HepG2 (cell line): ENCODE measurements around the gene SLC16A3. TPM values are rescaled to one million over a fixed set of nuclear protein-coding genes. Genes with fewer than 3 reads are reported as not detected.

Experiments
- ATAC-seq: fragments of 200-7000 bp; cut with Tn5 transposase; 3 replicates; pipeline ENCODE4 v1.9.1; 2020; ENCODE audit warnings: mild to moderate bottlenecking, moderate library complexity
- BruUV-seq: library from RNA; stranded (reverse); fragments of 400-500 nt; replicated peaks from 2 replicates; lab custom pipeline; 2021; lab: Mats Ljungman, UMichigan
- CTCF ChIA-PET: fragments of 300-600 bp; formaldehyde crosslinking; extraction: SDS; loops from one replicate; lab custom pipeline; 2021; ENCODE audit warnings: low total read pairs, inconsistent platforms, low intra/inter-chr PET ratio; lab: Yijun Ruan, JAX
- POLR2A ChIA-PET: fragments of 350-600 bp; sonication (Branson Sonifier 250); formaldehyde crosslinking; loops from one replicate; lab custom pipeline; 2020; ENCODE audit warnings: antibody characterized with exemption, inconsistent platforms; lab: Yijun Ruan, JAX
- DNase-seq: peaks from one replicate; pipeline ENCODE4 v3.0.0-alpha.2; 2015; ENCODE audit warnings: low spot score
- FAIRE-seq: peaks from 3 replicates; lab custom pipeline; 2011; peaks lifted over from hg19 to GRCh38; lab: Jason Lieb, UNC
- H2AFZ ChIP-seq: one replicate; pipeline ENCODE4 v1.6.1; 2011; ENCODE audit warnings: low read length, inconsistent platforms
- H3K27ac ChIP-seq: fragments of 300-600 bp; 3 replicates; pipeline ENCODE4 v1.8.0; 2011; ENCODE audit warnings: mixed run types, mild to moderate bottlenecking, mixed read lengths, low read length, inconsistent platforms; ENCODE audit not compliant: insufficient read depth; ENCODE audit errors: extremely low read length
- H3K27me3 ChIP-seq, 2 experiments: fragments of 200-600 bp in 1 of 2; 2 replicates in 1 of 2; 3 replicates in 1 of 2; pipeline versions ENCODE4 v1.6.0 to v1.8.0; 2011; ENCODE audit warnings: low read length in 2 of 2, mild to moderate bottlenecking in 2 of 2, moderate library complexity in 2 of 2, inconsistent platforms in 1 of 2; ENCODE audit not compliant: insufficient read depth in 2 of 2, control insufficient read depth in 1 of 2
- H3K36me3 ChIP-seq, 2 experiments: fragments of 200-600 bp in 1 of 2; replicated peaks in 1 of 2; 2 replicates in 1 of 2; 3 replicates in 1 of 2; pipeline versions ENCODE4 v1.5.1 to v1.8.0; 2011; ENCODE audit warnings: low read length in 2 of 2, inconsistent platforms in 1 of 2; ENCODE audit not compliant: insufficient read depth in 2 of 2, control insufficient read depth in 1 of 2
- H3K4me1 ChIP-seq: 2 replicates; pipeline ENCODE4 v1.5.1; 2012; ENCODE audit warnings: low read length, inconsistent platforms; ENCODE audit not compliant: insufficient read depth
- H3K4me2 ChIP-seq: 2 replicates; pipeline ENCODE4 v1.6.0; 2011; ENCODE audit warnings: low read depth, low read length, inconsistent platforms
- H3K4me3 ChIP-seq, 3 experiments: fragments of 200-600 bp in 1 of 3; sonication (generic), shearing (Covaris generic) in 1 of 3; replicated peaks in 1 of 3; 2 replicates each; pipeline ENCODE4 v1.5.1; 2011 to 2016; ENCODE audit warnings: low read length in 3 of 3, inconsistent platforms in 2 of 3, low read depth in 2 of 3, mild to moderate bottlenecking in 2 of 3, control low read depth in 1 of 3, mixed read lengths in 1 of 3; ENCODE audit not compliant: insufficient read depth in 1 of 3
- H3K79me2 ChIP-seq: one replicate; pipeline ENCODE4 v1.6.1; 2011; ENCODE audit warnings: low read length, inconsistent platforms; ENCODE audit not compliant: insufficient read depth
- H3K9ac ChIP-seq: 2 replicates; pipeline ENCODE4 v1.6.0; 2011; ENCODE audit warnings: mild to moderate bottlenecking, low read depth, low read length, inconsistent platforms; ENCODE audit not compliant: insufficient read depth
- H3K9me3 ChIP-seq: 2 replicates; pipeline ENCODE4 v1.5.1; 2012; ENCODE audit warnings: mild to moderate bottlenecking, low read length
- H4K20me1 ChIP-seq: 2 replicates; pipeline ENCODE4 v1.6.0; 2011; ENCODE audit warnings: inconsistent platforms, mild to moderate bottlenecking, low read length, moderate library complexity; ENCODE audit not compliant: insufficient read depth
- AKAP8 ChIP-seq: sonication (generic); formaldehyde crosslinking; IDR thresholded peaks from 2 replicates; pipeline ENCODE4 v1.5.1; 2020; ENCODE audit warnings: mild to moderate bottlenecking, missing genetic modification reagents
- ARID2 ChIP-seq: sonication (generic); formaldehyde crosslinking; IDR thresholded peaks from 2 replicates; pipeline ENCODE4 v1.8.1; 2022; ENCODE audit warnings: mild to moderate bottlenecking, missing genetic modification reagents, borderline replicate concordance
- ASH2L ChIP-seq: fragments of 300-600, 200-600 bp; sonication (generic); IDR thresholded peaks from 2 replicates; pipeline ENCODE4 v1.7.0; 2017; ENCODE audit warnings: low read depth, mild to moderate bottlenecking, moderate library complexity, mixed read lengths, low read length; ENCODE audit not compliant: insufficient read length
- FLYWCH1 ChIP-seq: sonication (generic); formaldehyde crosslinking; IDR thresholded peaks from 2 replicates; pipeline ENCODE4 v1.8.1; 2023; ENCODE audit warnings: mild to moderate bottlenecking, missing genetic modification reagents
- HNRNPK ChIP-seq: fragments of 200-400 bp; formaldehyde crosslinking; IDR thresholded peaks from 2 replicates; pipeline ENCODE4 v1.6.1; 2018; ENCODE audit warnings: low read length, low read depth, moderate library complexity, mild to moderate bottlenecking; ENCODE audit not compliant: poor library complexity, severe bottlenecking
- IRX3 ChIP-seq: sonication (generic); formaldehyde crosslinking; IDR thresholded peaks from 2 replicates; pipeline ENCODE4 v1.8.1; 2023; ENCODE audit warnings: mild to moderate bottlenecking, low read depth, missing genetic modification reagents, borderline replicate concordance
- KDM4B ChIP-seq: sonication (generic); formaldehyde crosslinking; IDR thresholded peaks from 2 replicates; pipeline ENCODE4 v1.4.0; 2020; ENCODE audit warnings: missing genetic modification reagents
- RBFOX2 ChIP-seq: fragments of 200-400 bp; formaldehyde crosslinking; IDR thresholded peaks from 2 replicates; pipeline ENCODE4 v1.6.1; 2017; ENCODE audit warnings: low read depth, mild to moderate bottlenecking, low read length
- RCOR2 ChIP-seq: IDR thresholded peaks from 2 replicates; pipeline ENCODE4 v1.6.1; 2016; ENCODE audit warnings: missing biosample characterization, missing genetic modification reagents
- SMYD3 ChIP-seq: sonication (generic); formaldehyde crosslinking; IDR thresholded peaks from 2 replicates; pipeline ENCODE4 v1.8.1; 2023; ENCODE audit warnings: mild to moderate bottlenecking, missing genetic modification reagents
- TARDBP ChIP-seq: sonication (generic); formaldehyde crosslinking; IDR thresholded peaks from 2 replicates; pipeline ENCODE4 v1.8.0; 2022; ENCODE audit warnings: mild to moderate bottlenecking, missing genetic modification reagents
- TOPORS ChIP-seq: sonication (generic); formaldehyde crosslinking; IDR thresholded peaks from 2 replicates; pipeline ENCODE4 v1.8.0; 2023; ENCODE audit warnings: mild to moderate bottlenecking, missing genetic modification reagents
- ZC3H13 ChIP-seq: sonication (generic); formaldehyde crosslinking; IDR thresholded peaks from 2 replicates; pipeline ENCODE4 v1.8.1; 2023; ENCODE audit warnings: mild to moderate bottlenecking, missing genetic modification reagents, moderate library complexity
- ZNF354B ChIP-seq: sonication (generic); formaldehyde crosslinking; IDR thresholded peaks from 2 replicates; pipeline ENCODE4 v1.8.0; 2022; ENCODE audit warnings: mild to moderate bottlenecking, missing genetic modification reagents
- ZNF484 ChIP-seq: sonication (generic); formaldehyde crosslinking; IDR thresholded peaks from 2 replicates; pipeline ENCODE4 v1.5.1; 2020; ENCODE audit warnings: mild to moderate bottlenecking, low read depth, missing genetic modification reagents, borderline replicate concordance
- ZNF549 ChIP-seq: sonication (generic); formaldehyde crosslinking; IDR thresholded peaks from 2 replicates; pipeline ENCODE4 v1.5.0; 2020; ENCODE audit warnings: missing genetic modification reagents
- ZNF562 ChIP-seq: sonication (generic); formaldehyde crosslinking; IDR thresholded peaks from 2 replicates; pipeline ENCODE4 v1.8.0; 2022; ENCODE audit warnings: missing genetic modification reagents, borderline replicate concordance
- ZNF572 ChIP-seq: sonication (generic); formaldehyde crosslinking; IDR thresholded peaks from 2 replicates; pipeline ENCODE4 v1.5.1; 2020; ENCODE audit warnings: mild to moderate bottlenecking, missing genetic modification reagents
- WGBS: methylation state at CpG from one replicate; pipeline ENCODE4 v1.1.6; 2017; ENCODE audit warnings: low lambda C conversion rate; 5-methylcytosine and 5-hydroxymethylcytosine counted together
- in situ Hi-C: cut with HindIII; loops from 2 replicates; pipeline ENCODE4 v1.10.0; 2017; ENCODE audit warnings: low pct_unique_long_range_greater_than_20kb; ENCODE audit not compliant: extremely low pct_ligation_motif_present
- intact Hi-C: fragments of 100-400 bp; cut with micrococcal nuclease; formaldehyde crosslinking; loops from one replicate; pipeline ENCODE4 v1.10.0; 2022; ENCODE audit not compliant: unreplicated experiment
- polyA plus RNA-seq, 8 experiments: library from polyadenylated mRNA; depleted of rRNA in 3 of 8; stranded (reverse) in 7 of 8; unstranded in 1 of 8; fragments of >200 nt; fragmentation: Illumina TruSeq in 4 of 8; extraction: Trizol in 4 of 8; gene quantifications; 2 replicates each; pipeline versions ENCODE4 v1.2.1 to v1.2.3, GENCODE V29; 2011 to 2016; ENCODE audit warnings: low read depth in 4 of 8, missing spikeins in 1 of 8, mixed read lengths in 1 of 8; ENCODE audit not compliant: insufficient read depth in 1 of 8
- total RNA-seq, 5 experiments: library from RNA; depleted of rRNA; stranded (reverse); fragments of >200 nt; fragmentation: Illumina TruSeq; extraction: Trizol; gene quantifications; 2 replicates each; pipeline ENCODE4 v1.2.3, GENCODE V29; 2016; ENCODE audit warnings: low read depth in 1 of 5
- TF ChIP-seq, protein P1 (sequence below): sonication (generic); formaldehyde crosslinking; IDR thresholded peaks from 2 replicates; pipeline ENCODE4 v1.5.1; 2020; ENCODE audit warnings: missing genetic modification reagents, mild to moderate bottlenecking, borderline replicate concordance
- TF ChIP-seq, protein P2 (sequence below), 2 experiments: sonication (generic) in 1 of 2; formaldehyde crosslinking in 1 of 2; IDR thresholded peaks; 2 replicates each; pipeline versions ENCODE4 v1.4.0 to v1.6.1; 2018 to 2020; ENCODE audit warnings: missing genetic modification reagents in 2 of 2, borderline replicate concordance in 1 of 2, low read depth in 1 of 2, mild to moderate bottlenecking in 1 of 2, missing biosample characterization in 1 of 2

The SLC16A3 gene
- total and polyA plus RNA-seq, 2 of the 13 experiments (the other 11 are each of a cell fraction or from before 2014, with no cell fraction given): 242 to 349 TPM

DNA sequence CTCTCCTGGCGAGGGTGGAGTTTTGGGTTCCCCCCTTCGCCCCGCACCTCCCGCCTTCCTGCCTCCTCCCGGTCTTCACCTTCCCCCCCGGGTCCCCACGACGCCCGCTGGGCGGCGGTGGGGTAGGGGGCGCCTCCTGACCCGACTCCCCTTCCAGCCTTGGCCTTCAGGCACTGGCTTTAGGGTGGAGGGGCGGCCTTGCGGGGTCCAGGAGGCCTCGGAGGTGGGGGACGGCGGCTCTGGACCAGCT, 2.4 kb downstream of the SLC16A3 start:
- H3K9ac ChIP-seq: peak overlapping the region; percentile 91
- ChIA-PET CTCF (interaction anchor here (1.9 kb wide), 1 partner anchor 26 kb away, joined by 6 read pairs; no protein-coding TSS in a partner anchor), POLR2A (interaction anchor here (1.1 to 5.0 kb wide), 15 partner anchors 10 to 194 kb away, joined by 3 to 117 read pairs (median 5); partner anchors contain the start of genes CCDC57, CD7, CSNK1D and DCXR)
- H2AFZ ChIP-seq: no peak overlapping the region
- peaks cover 75% of the 10 kb centered on the region for H3K4me1 ChIP-seq
- peak overlapping the region; percentile 87 for H3K4me2 ChIP-seq
- no peaks in the 10 kb centered on the region; a peak in 1 of 5 replicates for H3K27me3 ChIP-seq
- DNase-seq (no peak), ATAC-seq (peak; percentile 0), FAIRE-seq (no peak)
- in situ Hi-C loops: no loop called here
- peaks cover 16 to 18% of the 10 kb centered on the region in 2 experiments; a peak in 3 of 5 replicates for H3K36me3 ChIP-seq
- intact Hi-C loops: loop anchor here (2.0 to 10.0 kb wide), 2 partner anchors 14 to 126 kb away; no protein-coding TSS in a partner anchor
- peaks cover 67% of the 10 kb centered on the region for H4K20me1 ChIP-seq
- TF ChIP-seq ZNF354B (CRISPR knock-in tag) (0 out of 2 replicates have a peak, but pooled peaks have one; percentile 8), ZNF572 (CRISPR knock-in tag) (peak; percentile 88; the same call in 1 of the 2 replicates), ZC3H13 (CRISPR knock-in tag) (peak; percentile 15), ZNF484 (CRISPR knock-in tag) (peak; percentile 56; the same call in 1 of the 2 replicates), RBFOX2 (peak; percentile 84), AKAP8 (CRISPR knock-in tag) (no peak), TOPORS (CRISPR knock-in tag) (0 out of 2 replicates have a peak, but pooled peaks have one; percentile 6), KDM4B (CRISPR knock-in tag) (no peak), HNRNPK (peak; percentile 1), ASH2L (peak; percentile 16), TARDBP (CRISPR knock-in tag) (peak; percentile 4; the same call in 1 of the 2 replicates), IRX3 (peak; percentile 61; the same call in 1 of the 2 replicates), FLYWCH1 (no peak), SMYD3 (CRISPR knock-in tag) (peak; percentile 14; the same call in 1 of the 2 replicates), RCOR2 (CRISPR knock-in tag) (no peak), ARID2 (CRISPR knock-in tag) (peak; percentile 45; the same call in 1 of the 2 replicates), ZNF549 (CRISPR knock-in tag) (no peak), ZNF562 (CRISPR knock-in tag) (no peak)
- TF ChIP-seq, protein P1, sequence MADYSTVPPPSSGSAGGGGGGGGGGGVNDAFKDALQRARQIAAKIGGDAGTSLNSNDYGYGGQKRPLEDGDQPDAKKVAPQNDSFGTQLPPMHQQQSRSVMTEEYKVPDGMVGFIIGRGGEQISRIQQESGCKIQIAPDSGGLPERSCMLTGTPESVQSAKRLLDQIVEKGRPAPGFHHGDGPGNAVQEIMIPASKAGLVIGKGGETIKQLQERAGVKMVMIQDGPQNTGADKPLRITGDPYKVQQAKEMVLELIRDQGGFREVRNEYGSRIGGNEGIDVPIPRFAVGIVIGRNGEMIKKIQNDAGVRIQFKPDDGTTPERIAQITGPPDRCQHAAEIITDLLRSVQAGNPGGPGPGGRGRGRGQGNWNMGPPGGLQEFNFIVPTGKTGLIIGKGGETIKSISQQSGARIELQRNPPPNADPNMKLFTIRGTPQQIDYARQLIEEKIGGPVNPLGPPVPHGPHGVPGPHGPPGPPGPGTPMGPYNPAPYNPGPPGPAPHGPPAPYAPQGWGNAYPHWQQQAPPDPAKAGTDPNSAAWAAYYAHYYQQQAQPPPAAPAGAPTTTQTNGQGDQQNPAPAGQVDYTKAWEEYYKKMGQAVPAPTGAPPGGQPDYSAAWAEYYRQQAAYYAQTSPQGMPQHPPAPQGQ (CRISPR knock-in tag): peak; percentile 8; the same call in 1 of the 2 replicates
- TF ChIP-seq, protein P2, sequence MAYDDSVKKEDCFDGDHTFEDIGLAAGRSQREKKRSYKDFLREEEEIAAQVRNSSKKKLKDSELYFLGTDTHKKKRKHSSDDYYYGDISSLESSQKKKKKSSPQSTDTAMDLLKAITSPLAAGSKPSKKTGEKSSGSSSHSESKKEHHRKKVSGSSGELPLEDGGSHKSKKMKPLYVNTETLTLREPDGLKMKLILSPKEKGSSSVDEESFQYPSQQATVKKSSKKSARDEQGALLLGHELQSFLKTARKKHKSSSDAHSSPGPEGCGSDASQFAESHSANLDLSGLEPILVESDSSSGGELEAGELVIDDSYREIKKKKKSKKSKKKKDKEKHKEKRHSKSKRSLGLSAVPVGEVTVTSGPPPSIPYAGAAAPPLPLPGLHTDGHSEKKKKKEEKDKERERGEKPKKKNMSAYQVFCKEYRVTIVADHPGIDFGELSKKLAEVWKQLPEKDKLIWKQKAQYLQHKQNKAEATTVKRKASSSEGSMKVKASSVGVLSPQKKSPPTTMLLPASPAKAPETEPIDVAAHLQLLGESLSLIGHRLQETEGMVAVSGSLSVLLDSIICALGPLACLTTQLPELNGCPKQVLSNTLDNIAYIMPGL (CRISPR knock-in tag; IDR thresholded peaks at IDR 0.05; ENCODE audit: borderline replicate concordance in 1 of 2, low read depth in 1 of 2): 0 out of 4 replicates have a peak, but pooled peaks of 1 of the 2 experiments have one; percentile 12
- no CpG with 5 or more reads among the region's 18 CpGs for WGBS
- BruUV-seq: no TSS peak
- peak overlapping the region; percentile 75 to 99 (median 97) for H3K4me3 ChIP-seq
- H3K79me2 ChIP-seq: peaks cover 69% of the 10 kb centered on the region
- peak overlapping the region; percentile 84 for H3K27ac ChIP-seq
- H3K9me3 ChIP-seq: no peaks in the 10 kb centered on the region
